ENCODE data around the gene CHCHD10.

Gene CHCHD10

DNA sequence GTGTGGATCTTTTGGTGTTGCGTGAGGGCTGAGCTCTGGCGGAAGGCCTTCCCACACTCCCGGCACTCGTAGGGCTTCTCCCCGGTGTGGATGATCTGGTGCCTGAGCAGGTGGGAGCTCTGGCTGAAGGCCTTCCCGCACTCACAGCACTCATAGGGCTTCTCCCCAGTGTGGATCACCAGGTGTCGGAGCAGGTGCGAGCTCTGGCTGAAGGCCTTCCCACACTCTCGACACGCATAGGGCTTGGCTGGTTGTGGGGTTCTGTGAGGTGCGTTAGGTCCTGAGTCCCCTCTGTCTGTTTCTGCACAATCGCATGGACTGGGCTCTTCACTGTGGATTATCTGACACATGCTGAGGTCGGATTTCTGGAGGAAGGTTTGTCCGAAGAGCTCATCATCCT lies 23.3 kb downstream of the CHCHD10 start:
- no peak for DNase-seq

DNA sequence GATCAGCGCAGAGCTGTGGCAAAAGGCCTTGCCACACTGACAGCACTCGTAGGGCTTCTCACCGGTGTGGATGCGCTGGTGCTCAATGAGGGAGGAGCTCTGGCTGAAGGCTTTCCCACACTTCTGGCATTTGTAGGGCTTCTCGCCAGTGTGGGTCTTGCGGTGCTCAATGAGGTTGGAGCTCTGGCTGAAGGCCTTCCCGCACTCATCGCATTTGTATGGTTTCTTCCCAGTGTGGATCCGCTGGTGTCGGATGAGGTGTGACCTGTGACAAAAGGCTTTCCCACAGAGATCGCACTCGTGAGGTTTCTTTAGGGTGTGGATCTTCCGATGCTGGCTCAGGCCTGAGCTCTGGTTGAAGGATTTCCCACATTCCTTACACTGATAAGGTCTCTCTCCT lies 23.8 kb downstream of the CHCHD10 start:
- DNase-seq, result no peak

DNA sequence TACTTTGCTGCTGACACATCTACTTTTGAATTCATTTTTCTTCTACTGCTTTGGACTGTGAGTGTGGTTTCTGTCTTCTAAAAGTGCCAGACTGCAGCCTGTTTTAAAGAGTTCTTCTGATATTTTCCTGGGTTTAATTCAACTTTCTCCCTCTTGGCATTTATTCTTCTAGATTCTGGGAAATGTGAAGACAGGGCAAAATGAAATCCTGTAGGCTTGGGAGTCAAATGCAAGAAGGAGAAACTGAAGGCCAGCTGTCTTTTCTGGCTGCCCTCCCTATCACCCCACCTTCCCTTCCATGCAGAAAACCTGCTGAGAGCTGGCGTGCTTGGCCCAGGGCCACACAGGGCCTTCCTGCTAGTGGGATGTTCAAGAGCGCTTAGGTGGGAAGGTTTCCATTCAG lies 24.5 kb downstream of the CHCHD10 start:
- no peak for DNase-seq

DNA sequence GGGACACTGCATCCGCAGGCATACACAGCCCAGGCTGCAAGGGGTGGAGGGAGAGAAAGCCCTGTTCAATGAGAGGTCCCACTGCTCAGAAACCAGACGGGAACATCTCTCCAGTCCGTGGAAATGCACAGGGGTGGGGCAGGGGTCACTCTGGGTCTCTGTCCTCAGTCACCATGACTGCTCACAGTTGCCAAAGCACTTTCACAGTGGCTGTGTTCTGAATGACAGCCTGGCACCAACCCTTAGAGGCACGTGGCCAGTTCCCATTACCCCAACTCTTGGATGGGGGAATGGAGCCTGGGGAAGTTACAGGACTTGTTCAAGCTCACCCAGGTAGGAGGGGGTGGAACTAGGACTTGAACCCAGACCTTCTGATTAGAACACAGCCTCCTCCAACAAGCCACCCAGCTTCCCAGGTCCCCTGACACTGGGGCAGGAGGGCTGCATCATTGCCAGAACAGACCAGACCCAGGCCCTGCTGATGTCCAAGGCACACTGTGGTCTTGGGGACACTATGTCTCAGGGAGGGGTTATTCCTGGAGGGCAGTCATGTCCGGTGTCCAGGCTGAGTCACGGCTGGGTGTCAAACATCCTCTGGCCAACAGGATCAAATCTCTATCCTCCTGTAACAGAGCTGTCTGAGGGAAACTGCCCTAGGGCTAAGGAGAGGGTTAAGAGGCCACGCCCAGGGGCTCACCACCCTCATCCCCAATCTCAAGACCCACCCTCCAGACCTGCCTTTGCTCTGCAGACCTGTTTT lies 25.1 kb downstream of the CHCHD10 start:
- no peak for DNase-seq

DNA sequence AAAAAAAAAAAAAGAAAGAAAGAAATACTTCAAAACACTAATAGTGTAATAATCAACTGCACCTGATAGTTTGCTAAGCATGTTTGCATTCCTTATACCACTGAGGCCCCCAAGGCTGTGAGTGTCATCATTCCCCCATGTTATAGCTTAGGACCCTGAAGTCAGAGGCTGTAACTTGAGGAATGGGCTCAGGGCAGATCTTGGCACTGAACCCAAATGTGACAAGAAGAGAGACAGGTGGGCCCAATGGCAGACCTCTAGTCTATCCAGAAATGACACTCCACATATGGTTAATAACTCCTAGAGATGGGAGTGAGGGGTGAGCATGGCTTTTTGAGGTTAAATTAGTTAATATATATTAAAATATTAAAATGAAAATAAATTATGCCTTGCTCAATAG lies 30.1 kb downstream of the CHCHD10 start:
- no peak for DNase-seq

DNA sequence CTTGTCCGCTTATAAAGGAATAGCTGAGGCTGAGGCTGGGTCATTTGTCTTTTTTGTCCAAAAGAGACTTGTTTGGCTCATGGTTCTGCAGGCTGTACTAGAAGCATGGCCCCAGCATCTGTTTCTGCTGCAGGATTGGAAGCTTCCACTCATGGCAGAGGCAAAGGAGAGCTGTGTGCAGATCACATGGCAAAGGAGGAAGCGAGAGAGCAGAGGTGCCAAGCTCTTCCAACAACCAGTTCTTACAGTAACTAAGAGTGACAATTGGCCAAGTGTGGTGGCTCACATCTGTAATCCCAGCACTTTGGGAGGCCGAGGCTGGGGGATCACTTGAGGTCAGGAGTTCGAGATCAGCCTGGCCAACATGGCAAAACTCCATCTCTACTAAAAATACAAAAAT lies 39.7 kb downstream of the CHCHD10 start:
- DNase-seq, result peak; percentile 21

DNA sequence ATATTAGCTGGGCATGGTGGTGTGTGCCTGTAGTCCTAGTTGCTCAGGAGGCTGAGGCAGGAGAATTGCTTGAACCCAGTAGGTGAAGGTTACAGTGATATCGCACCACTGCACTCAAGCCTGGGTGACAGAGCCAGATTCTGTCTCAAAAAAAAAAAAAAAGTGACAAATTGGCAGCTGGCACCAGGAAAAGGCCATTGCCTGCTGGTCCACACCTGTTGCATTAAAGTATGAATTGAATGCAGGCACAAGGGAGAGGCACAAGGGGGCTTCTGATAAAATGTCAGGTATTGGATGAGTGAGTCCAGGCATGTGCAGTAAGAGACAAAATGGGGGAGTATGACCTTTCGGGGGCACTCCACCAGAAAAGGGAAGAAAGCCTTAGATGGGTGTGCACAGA lies 45.0 kb downstream of the CHCHD10 start:
- no peak for DNase-seq

DNA sequence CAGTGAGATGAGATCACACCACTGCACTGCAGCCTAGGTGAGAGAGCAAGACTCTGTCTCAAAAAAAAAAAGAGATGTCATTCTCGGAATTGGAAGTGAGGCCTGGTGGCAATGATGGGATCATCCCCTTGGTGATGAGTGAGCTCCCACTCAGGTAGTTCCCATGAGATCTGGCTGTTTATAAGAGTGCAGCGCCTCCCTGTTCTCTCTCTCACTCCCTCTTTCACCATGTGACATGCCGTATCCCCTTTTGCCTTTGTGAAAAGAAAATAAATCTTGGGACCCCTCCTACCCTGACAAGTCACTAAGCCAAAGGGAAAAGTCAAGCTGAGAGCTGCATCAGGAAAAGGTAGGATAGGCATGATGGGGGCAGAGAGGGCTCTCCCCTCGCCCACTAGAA lies 45.6 kb downstream of the CHCHD10 start:
- DNase-seq, result no peak

DNA sequence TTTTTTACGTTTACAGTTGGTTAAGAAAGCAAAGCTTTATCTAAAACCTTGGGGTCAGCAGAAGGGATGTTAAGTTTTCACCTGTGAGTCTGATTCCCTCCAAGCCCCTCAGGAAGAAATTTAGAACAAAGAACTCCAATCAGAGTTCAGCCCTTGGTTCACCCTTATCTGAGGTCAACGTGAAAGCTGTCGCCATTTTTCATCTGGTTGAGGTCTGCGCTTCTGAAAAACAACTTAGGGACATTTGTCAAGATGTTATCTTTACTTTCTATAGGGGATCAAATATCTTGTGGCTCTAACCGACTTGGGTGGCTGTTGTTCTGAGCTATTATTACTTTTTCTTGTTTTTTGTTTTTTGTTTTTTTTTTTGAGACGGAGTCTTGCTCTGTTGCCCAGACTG lies 46.9 kb downstream of the CHCHD10 start:
- DNase-seq, result no peak

DNA sequence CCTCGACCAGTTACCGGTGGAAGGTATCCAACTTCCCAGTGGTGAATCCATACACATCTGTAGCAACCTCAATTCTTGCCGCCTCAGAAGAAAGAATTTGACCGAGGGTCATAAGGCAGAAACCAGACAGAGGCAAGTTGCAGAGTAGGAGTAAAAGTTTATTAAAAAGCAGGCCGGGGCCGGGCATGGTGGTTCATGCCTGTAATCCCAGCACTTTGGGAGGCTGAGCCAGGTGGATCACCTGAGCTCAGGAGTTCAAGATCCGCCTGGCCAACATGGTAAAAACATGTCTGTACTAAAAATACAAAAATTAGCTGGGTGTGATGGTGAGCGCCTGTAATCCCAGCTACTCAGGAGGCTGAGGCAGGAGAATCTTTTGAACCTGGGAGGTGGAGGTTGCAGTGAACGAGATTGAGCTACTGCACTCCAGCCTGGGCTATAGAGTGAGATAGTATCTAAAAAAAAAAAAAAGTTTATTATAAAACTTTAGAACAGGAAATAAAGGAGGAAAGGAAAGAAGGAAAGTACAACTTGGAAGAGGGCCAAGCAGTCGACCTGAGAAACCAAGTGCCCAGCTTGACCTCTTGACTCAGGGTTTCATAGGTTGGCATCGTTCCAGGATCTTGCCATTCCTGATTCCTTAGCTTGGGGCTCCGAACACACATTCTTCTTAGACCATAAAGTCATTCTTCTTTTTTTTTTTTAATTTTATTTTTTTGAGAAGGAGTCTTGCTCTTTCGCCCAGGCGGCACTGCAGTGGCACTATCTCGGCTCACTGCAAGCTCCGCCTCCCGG lies 49.2 kb downstream of the CHCHD10 start:
- no peak for DNase-seq

DNA sequence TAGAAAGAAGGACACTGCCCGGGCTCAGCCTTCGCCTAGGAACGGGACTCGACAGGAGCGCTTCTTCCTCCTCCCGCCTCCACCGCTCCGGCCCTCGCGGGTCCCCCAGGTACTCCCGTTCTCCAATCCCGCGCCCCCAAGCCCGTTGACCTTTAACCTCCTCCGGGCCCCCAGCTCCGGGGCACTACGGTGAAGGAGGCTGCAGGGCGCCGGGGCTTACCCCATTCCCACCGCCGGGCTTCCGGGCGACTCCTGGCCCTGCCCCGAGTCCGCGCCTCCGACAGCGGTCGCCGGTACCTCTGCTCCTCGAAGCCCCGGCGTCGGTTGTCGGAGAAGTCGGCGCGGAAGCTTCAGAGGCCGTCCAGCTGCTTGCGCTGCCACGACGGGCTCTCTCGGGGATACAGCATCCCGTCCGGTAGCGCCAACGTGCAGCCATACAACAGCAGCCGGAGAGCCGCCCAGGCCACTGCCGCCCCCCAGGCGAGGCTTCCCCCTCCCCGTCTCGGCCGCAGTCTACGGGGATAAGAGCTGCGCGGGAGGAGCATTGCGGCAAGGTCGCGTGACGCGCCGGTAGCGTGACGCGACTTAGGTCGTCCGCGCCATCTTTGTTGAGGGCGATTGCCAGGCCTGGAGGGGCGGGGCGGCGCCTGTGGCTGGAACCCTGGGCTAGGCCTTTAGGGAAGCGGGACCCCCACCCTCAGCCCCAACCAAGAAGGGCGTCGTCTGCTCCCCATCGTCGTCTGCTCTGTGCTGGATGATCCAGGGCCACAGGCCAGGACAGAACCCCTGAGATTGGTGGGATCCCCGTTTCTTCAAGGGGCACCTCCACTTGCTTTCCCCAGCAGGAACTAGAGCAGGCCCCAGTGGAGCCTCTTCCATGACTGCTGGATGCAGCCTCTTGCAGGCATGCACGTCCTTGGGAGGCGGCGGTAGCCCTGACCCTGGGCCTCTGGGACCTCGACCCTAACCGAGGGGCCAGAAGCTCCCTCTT lies 50.7 kb downstream of the CHCHD10 start:
- DNase-seq, result peak; percentile 87
